K562 (cell line): ENCODE results near the gene TOM1L2. TPM values are rescaled to one million over a fixed set of nuclear protein-coding genes. Genes with fewer than 3 reads are reported as not detected.
A peak's percentile ranks its signal among the peaks of the same experiment; 100 is the strongest.

Experiments
- ATF7 ChIP-seq: fragments of 450-650 bp; IDR thresholded peaks from 2 replicates; pipeline ENCODE4 v1.7.1; 2014; ENCODE audit warnings: mild to moderate bottlenecking, moderate library complexity
- CHAMP1 ChIP-seq: fragments of 450-650 bp; IDR thresholded peaks from 2 replicates; pipeline ENCODE4 v1.6.1; 2016; ENCODE audit warnings: mild to moderate bottlenecking
- GATA2 ChIP-seq: sonication (generic); formaldehyde crosslinking; IDR thresholded peaks from 2 replicates; pipeline ENCODE4 v1.4.0; 2020; ENCODE audit warnings: mild to moderate bottlenecking, missing genetic modification reagents
- HLTF ChIP-seq: fragments of 450-650 bp; IDR thresholded peaks from 2 replicates; pipeline ENCODE4 v1.6.1; 2016
- LEF1 ChIP-seq: fragments of 450-650 bp; IDR thresholded peaks from 2 replicates; pipeline ENCODE4 v1.6.1; 2016; ENCODE audit warnings: mild to moderate bottlenecking
- MAFG ChIP-seq: fragments of 450-650 bp; conservative IDR thresholded peaks from 2 replicates; pipeline ENCODE4 v1.6.1; 2016; ENCODE audit warnings: missing genetic modification characterization, missing compliant biosample characterization
- MXI1 ChIP-seq: IDR thresholded peaks from 2 replicates; pipeline ENCODE4 v1.6.1; 2011; ENCODE audit warnings: low read depth, mild to moderate bottlenecking, improper control_type of control experiment, low read length
- NBN ChIP-seq: fragments of 450-650 bp; IDR thresholded peaks from 2 replicates; pipeline ENCODE4 v1.6.1; 2016; ENCODE audit warnings: low read depth, mild to moderate bottlenecking
- NFE2 ChIP-seq: IDR thresholded peaks from 2 replicates; pipeline ENCODE4 v1.6.1; 2014; ENCODE audit warnings: antibody characterized with exemption, low read depth
- POLR2A ChIP-seq: fragments of 450-650 bp; conservative IDR thresholded peaks from 2 replicates; pipeline ENCODE4 v1.6.1; 2016
- POLR3G ChIP-seq: IDR thresholded peaks from 2 replicates; pipeline ENCODE4 v1.6.1; 2011; ENCODE audit not compliant: insufficient read length, insufficient replicate concordance; ENCODE audit errors: extremely low read depth
- PTBP1 ChIP-seq: fragments of 200-400 bp; formaldehyde crosslinking; IDR thresholded peaks from 2 replicates; pipeline ENCODE4 v1.6.1; 2017; ENCODE audit warnings: low read depth, low read length
- RBM17 ChIP-seq: fragments of 200-400 bp; formaldehyde crosslinking; IDR thresholded peaks from 2 replicates; pipeline ENCODE4 v1.6.1; 2017; ENCODE audit warnings: low read depth, mild to moderate bottlenecking, low read length, borderline replicate concordance
- RBM25 ChIP-seq: fragments of 200-400 bp; formaldehyde crosslinking; IDR thresholded peaks from 2 replicates; pipeline ENCODE4 v1.6.1; 2018; ENCODE audit warnings: low read length, low read depth, moderate library complexity; ENCODE audit not compliant: severe bottlenecking
- SMAD4 ChIP-seq: fragments of 250-450 bp; sonication (Bioruptor Pico); conservative IDR thresholded peaks from 2 replicates; pipeline ENCODE4 v1.8.0; 2021; ENCODE audit warnings: inconsistent platforms, mild to moderate bottlenecking, moderate library complexity
- TRIM28 ChIP-seq: fragments of 450-650 bp; IDR thresholded peaks from 2 replicates; pipeline ENCODE4 v1.6.1; 2017
- ZFPM2 ChIP-seq: fragments of 250-450 bp; sonication (Bioruptor Pico); IDR thresholded peaks from 2 replicates; pipeline ENCODE4 v1.5.1; 2022; ENCODE audit warnings: mild to moderate bottlenecking
- ZKSCAN1 ChIP-seq: fragments of 150-350 bp; IDR thresholded peaks from 2 replicates; pipeline ENCODE4 v1.6.1; 2016; ENCODE audit warnings: low read depth, low read length
- ZNF584 ChIP-seq: fragments of 200-800 bp; sonication (Bioruptor generic); IDR thresholded peaks from 2 replicates; pipeline ENCODE4 v1.6.1; 2016; ENCODE audit warnings: low read depth, mild to moderate bottlenecking, missing genetic modification characterization, missing compliant biosample characterization
- ZNF655 ChIP-seq: fragments of 250-450 bp; sonication (Bioruptor Pico); IDR thresholded peaks from 2 replicates; pipeline ENCODE4 v1.5.0; 2021
- ZNF766 ChIP-seq: fragments of 200-800 bp; sonication (Bioruptor generic); conservative IDR thresholded peaks from 2 replicates; pipeline ENCODE4 v1.6.1; 2016; ENCODE audit warnings: missing genetic modification characterization, missing compliant biosample characterization
- ZSCAN32 ChIP-seq: fragments of 450-650 bp; formaldehyde crosslinking; IDR thresholded peaks from 2 replicates; pipeline ENCODE4 v1.4.0; 2020; ENCODE audit warnings: mild to moderate bottlenecking, moderate library complexity
- polyA plus RNA-seq, 8 experiments: library from polyadenylated mRNA; depleted of rRNA in 4 of 8; stranded (reverse) in 5 of 8; unstranded in 3 of 8; fragments of >200 nt; fragmentation: Nextera tagmentation in 2 of 8; fragmentation: Illumina TruSeq in 1 of 8; extraction: Ambion mirVana in 2 of 8; extraction: Trizol in 1 of 8; gene quantifications; 2 replicates each; pipeline versions ENCODE4 v1.2.1 to v1.2.3, GENCODE V29; 2011 to 2014; ENCODE audit warnings: inconsistent platforms in 1 of 8, missing spikeins in 1 of 8
- total RNA-seq, 7 experiments: library from RNA; depleted of rRNA in 6 of 7; stranded (reverse); fragments of >200 nt in 6 of 7; fragmentation: Illumina TruSeq in 2 of 7; extraction: Trizol in 2 of 7; gene quantifications; 2 replicates each; pipeline versions ENCODE4 v1.2.1 to v1.2.3, GENCODE V29; 2011 to 2021; ENCODE audit warnings: low replicate concordance in 1 of 7
- TF ChIP-seq, protein P1 (sequence below): fragments of 250-450 bp; sonication (Bioruptor Pico); IDR thresholded peaks from 2 replicates; pipeline ENCODE4 v1.9.0; 2021; ENCODE audit warnings: mild to moderate bottlenecking, inconsistent platforms
- TF ChIP-seq, protein P2 (sequence below): fragments of 250-450 bp; sonication (Bioruptor Pico); IDR thresholded peaks from 2 replicates; pipeline ENCODE4 v1.5.0; 2022; ENCODE audit warnings: mild to moderate bottlenecking

Gene TOM1L2
- total and polyA plus RNA-seq, 9 of the 15 experiments (the other 6 are each of a cell fraction or from before 2014, with no cell fraction given), result 0.07 to 6.0 (median 2.5) TPM

DNA sequence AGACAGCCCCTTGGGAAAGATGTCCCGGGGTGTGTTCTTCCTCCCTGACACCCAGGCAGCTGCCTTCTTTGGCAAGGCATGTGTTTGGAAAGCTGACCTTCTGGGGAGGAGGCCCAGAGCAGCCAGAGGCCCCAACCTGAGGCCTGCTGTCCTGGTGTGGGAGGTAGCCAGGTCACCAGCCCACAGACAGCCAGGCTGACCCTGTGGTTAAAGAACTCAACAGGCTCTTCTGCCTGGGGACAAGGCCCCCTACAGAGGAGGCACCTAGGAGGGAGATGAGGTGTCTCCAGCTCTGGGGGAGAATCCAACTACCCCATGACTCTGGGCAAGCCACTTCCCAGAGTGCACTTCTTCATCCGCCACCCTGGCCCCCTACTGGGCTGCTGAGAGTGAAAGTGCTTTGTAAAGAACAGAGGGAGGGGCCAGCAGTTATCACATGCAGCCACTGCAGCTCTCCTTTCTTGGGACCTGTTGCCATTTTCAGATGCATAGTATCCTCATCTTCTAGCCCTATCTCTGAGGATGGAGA lies 122.3 kb downstream of the TOM1L2 start (continued):
- TF ChIP-seq, protein P1, sequence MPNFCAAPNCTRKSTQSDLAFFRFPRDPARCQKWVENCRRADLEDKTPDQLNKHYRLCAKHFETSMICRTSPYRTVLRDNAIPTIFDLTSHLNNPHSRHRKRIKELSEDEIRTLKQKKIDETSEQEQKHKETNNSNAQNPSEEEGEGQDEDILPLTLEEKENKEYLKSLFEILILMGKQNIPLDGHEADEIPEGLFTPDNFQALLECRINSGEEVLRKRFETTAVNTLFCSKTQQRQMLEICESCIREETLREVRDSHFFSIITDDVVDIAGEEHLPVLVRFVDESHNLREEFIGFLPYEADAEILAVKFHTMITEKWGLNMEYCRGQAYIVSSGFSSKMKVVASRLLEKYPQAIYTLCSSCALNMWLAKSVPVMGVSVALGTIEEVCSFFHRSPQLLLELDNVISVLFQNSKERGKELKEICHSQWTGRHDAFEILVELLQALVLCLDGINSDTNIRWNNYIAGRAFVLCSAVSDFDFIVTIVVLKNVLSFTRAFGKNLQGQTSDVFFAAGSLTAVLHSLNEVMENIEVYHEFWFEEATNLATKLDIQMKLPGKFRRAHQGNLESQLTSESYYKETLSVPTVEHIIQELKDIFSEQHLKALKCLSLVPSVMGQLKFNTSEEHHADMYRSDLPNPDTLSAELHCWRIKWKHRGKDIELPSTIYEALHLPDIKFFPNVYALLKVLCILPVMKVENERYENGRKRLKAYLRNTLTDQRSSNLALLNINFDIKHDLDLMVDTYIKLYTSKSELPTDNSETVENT, result no peak
- TF ChIP-seq ZFPM2 (CRISPR knock-in tag), result no peak
- TF ChIP-seq MAFG, result no peak
- TF ChIP-seq TRIM28, result no peak
- peak; percentile 60; the same call in 1 of the 2 replicates for TF ChIP-seq POLR2A
- no peak for TF ChIP-seq NBN
- peak; percentile 86 for TF ChIP-seq ZNF584
- TF ChIP-seq MXI1, result no peak
- no peak for TF ChIP-seq ZKSCAN1
- TF ChIP-seq HLTF, result no peak
- peak; percentile 44; the same call in 1 of the 2 replicates for TF ChIP-seq ATF7
- TF ChIP-seq PTBP1, result no peak
- no peak for TF ChIP-seq GATA2 (CRISPR knock-in tag)
- TF ChIP-seq ZNF766, result peak; percentile 80
- TF ChIP-seq RBM17, result no peak
- TF ChIP-seq, protein P2, sequence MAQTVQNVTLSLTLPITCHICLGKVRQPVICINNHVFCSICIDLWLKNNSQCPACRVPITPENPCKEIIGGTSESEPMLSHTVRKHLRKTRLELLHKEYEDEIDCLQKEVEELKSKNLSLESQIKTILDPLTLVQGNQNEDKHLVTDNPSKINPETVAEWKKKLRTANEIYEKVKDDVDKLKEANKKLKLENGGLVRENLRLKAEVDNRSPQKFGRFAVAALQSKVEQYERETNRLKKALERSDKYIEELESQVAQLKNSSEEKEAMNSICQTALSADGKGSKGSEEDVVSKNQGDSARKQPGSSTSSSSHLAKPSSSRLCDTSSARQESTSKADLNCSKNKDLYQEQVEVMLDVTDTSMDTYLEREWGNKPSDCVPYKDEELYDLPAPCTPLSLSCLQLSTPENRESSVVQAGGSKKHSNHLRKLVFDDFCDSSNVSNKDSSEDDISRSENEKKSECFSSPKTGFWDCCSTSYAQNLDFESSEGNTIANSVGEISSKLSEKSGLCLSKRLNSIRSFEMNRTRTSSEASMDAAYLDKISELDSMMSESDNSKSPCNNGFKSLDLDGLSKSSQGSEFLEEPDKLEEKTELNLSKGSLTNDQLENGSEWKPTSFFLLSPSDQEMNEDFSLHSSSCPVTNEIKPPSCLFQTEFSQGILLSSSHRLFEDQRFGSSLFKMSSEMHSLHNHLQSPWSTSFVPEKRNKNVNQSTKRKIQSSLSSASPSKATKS (CRISPR knock-in tag), result no peak
- TF ChIP-seq SMAD4, result peak; percentile 95
- no peak for TF ChIP-seq ZNF655
- TF ChIP-seq CHAMP1, result no peak
- no peak for TF ChIP-seq ZSCAN32
- no peak for TF ChIP-seq POLR3G
- TF ChIP-seq LEF1, result no peak
- 0 out of 2 replicates have a peak, but pooled peaks have one; percentile 8 for TF ChIP-seq NFE2
- TF ChIP-seq RBM25, result no peak
